NCI-H345 treated with DMSO at 0.1 percent for 48 hours (cell line): ENCODE results near the gene SNX5.
"Not testable (repeated sequence)": the region's sequence is repeated elsewhere in the genome, so short reads cannot be mapped to it uniquely, and the experiment has no call there.

Source experiments
- DNase-seq: peaks from one replicate; lab custom pipeline; 2025; ENCODE audit not compliant: unreplicated experiment; lab: John Stamatoyannopoulos, UW

Gene SNX5

GRCh38 chr20:17960927-17961586, 7.5 kb downstream of the SNX5 start:
- no peak for DNase-seq

- DNase-seq: not testable (repeated sequence)
These were observed 8.2 kb downstream of the SNX5 start for GRCh38 chr20:17960400-17960885.

- DNase-seq: no peak
These were observed 9.4 kb downstream of the SNX5 start for GRCh38 chr20:17959257-17959627.

- DNase-seq: no peak
These were observed 10.0 kb downstream of the SNX5 start for GRCh38 chr20:17958373-17959256.

GRCh38 chr20:17957505-17958363, 10.9 kb downstream of the SNX5 start:
- DNase-seq: no peak

- DNase-seq: no peak
These were observed 12.4 kb downstream of the SNX5 start for GRCh38 chr20:17956099-17956685.

GRCh38 chr20:17955302-17955701, 13.3 kb downstream of the SNX5 start:
- DNase-seq: no peak

- DNase-seq: no peak
These were observed 14.7 kb downstream of the SNX5 start for GRCh38 chr20:17953935-17954334.

GRCh38 chr20:17952692-17953684, 15.6 kb downstream of the SNX5 start:
- no peak for DNase-seq

GRCh38 chr20:17951323-17951722, 17.3 kb downstream of the SNX5 start:
- no peak for DNase-seq

- DNase-seq: no peak
These were observed 17.9 kb downstream of the SNX5 start for GRCh38 chr20:17950670-17951069.

GRCh38 chr20:17949899-17950298, 18.7 kb downstream of the SNX5 start:
- DNase-seq: no peak

GRCh38 chr20:17948442-17948841, 20.2 kb downstream of the SNX5 start:
- DNase-seq: no peak

GRCh38 chr20:17947474-17947815, 21.1 kb downstream of the SNX5 start:
- DNase-seq: no peak

- DNase-seq: no peak
These were observed 21.8 kb downstream of the SNX5 start for GRCh38 chr20:17946572-17947473.

GRCh38 chr20:17946040-17946439, 22.6 kb downstream of the SNX5 start:
- no peak for DNase-seq

GRCh38 chr20:17944854-17945474, 23.6 kb downstream of the SNX5 start:
- DNase-seq: no peak

GRCh38 chr20:17943343-17943742, 25.3 kb downstream of the SNX5 start:
- no peak for DNase-seq
